ENCODE measurements around the gene COX8C.
"Not testable (repeated sequence)": the region's sequence is repeated elsewhere in the genome, so short reads cannot be mapped to it uniquely, and the experiment has no call there.

COX8C gene

DNA sequence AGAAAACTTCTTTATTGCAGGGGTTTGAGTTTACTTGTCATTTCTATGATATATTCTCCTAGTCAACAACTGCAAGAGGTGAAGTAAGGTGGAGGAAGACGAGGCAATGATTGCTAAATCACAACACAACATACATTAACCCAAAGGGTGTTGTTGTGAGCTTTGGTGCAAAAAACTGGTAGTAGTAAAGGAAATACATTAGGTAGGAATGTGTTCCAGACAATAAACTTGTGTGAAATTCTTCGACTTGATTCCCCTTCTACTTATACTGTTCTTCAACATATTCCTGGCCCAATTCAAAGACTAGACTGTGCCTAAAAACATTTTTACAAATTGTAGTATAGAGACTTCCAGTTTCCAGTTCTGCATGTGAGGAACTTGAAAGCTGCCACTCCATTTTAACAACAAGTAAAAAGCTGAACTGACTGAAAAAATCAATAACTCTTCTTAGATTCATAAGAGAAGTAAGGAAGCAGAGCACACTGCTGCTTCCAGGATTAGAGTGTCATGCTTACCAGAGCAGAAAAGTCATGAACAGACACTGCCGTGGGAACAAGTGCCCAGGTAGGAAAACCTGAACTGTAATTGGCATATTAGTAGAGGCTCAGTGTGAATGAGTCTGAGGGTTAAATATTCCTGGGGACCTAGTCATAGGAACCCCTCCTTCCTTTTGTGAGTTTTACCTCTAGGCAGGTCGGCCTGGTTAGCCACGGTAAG is 22.2 kb downstream of the COX8C start:
- H3K4me3 ChIP-seq (ENCODE audit: low read depth, low read length), result no peak overlapping the region

DNA sequence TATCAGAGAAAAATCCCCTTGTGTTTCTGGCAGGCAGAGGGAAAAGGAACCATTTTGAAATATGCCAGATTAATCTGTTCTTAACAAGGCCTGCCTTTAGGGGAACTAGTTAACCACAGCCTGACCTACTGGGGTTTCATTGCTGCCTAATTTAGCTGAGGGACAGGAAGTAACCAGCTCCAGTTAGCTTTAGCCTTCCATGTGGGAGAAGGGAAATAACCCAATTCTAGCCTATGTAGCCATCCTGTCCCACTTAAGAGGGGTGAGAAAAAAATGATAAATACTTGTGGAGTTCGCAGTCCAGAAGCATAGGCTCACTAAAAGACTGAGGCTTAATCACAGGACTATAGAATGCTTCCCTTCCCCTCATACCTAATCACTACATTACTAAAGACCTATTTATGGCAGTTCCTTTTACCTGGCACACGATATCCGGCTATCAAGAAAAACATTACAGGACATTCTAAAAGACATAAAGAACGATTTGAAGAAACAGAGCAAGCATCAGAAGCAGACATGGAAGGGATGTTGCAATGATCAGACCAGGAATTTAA is 22.8 kb downstream of the COX8C start:
- no peak overlapping the region for H3K4me3 ChIP-seq (ENCODE audit: low read depth, low read length)

DNA sequence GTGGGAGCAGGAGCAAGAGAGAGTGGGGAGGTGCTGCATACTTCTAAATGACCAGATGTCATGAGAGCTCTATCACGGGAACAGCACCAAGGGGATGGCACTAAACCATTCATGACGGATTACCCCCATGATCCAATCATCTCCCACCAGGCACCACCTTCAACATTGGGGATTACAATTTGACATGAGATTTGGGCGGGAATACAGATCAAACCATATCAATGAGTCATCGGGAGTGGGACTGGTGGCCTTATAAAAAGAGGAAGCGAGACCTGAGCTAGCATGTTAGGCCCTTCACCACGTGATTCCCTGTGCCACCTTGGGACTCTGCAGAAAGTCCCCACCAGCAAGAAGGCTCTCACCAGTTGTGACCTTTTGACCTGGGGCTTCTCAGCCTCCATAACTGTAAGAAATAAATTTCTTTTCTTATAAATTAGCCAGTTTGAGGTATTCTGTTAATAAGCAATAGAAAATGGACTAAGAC is 28.7 kb downstream of the COX8C start:
- H3K4me3 ChIP-seq (ENCODE audit: low read depth, low read length), result no peak overlapping the region

- H3K4me3 ChIP-seq (ENCODE audit: low read depth, low read length), result no peak overlapping the region
These were observed 32.8 kb downstream of the COX8C start for GRCh38 chr14:93379831-93380230.

- no peak overlapping the region for H3K4me3 ChIP-seq (ENCODE audit: low read depth, low read length)
These were observed 34.7 kb downstream of the COX8C start for GRCh38 chr14:93381644-93382043.

- not testable (repeated sequence) for H3K4me3 ChIP-seq (ENCODE audit: low read depth, low read length)
These were observed 37.3 kb downstream of the COX8C start for GRCh38 chr14:93384256-93384655.

- H3K4me3 ChIP-seq (ENCODE audit: low read depth, low read length), result no peak overlapping the region
These were observed 48.2 kb downstream of the COX8C start for GRCh38 chr14:93395231-93395630.

DNA sequence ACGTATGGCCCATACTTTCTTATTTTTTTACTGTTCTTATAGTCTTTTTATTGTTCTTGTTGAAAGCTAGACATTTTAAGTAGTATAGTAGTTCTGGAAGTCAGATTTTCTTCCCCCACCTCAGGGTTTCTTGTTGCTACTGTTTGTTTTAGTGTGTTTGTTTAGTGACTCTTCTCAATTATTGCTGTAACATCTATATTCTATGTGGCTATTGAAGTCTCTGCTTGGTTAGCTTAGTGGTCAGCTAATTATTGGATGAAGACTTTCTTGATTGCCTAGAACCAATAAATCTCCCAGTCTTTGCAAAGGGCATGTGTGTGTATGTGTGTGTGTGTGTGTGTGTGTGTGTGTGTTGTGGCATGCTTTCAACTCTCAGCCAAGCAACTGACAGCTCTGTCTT is 49.5 kb downstream of the COX8C start:
- H3K4me3 ChIP-seq (ENCODE audit: low read depth, low read length), result no peak overlapping the region

All from iPS-11a (cell line).